Endothelial cell (in vitro differentiated cells): ENCODE results near the gene ADAM22. TPM values are rescaled to one million over a fixed set of nuclear protein-coding genes. Genes with fewer than 3 reads are reported as not detected.
"Not testable (repeated sequence)": the region's sequence is repeated elsewhere in the genome, so short reads cannot be mapped to it uniquely, and the experiment has no call there.

Experiments used
- DNase-seq: peaks from one replicate; pipeline ENCODE4 v3.0.0; 2021; ENCODE audit warnings: low spot score
- H3K27ac Mint-ChIP-seq: one replicate; pipeline ENCODE4 v1.8.0; 2021; ENCODE audit warnings: mixed read lengths, inconsistent platforms; ENCODE audit not compliant: unreplicated experiment
- H3K27me3 Mint-ChIP-seq: one replicate; pipeline ENCODE4 v1.8.0; 2021; ENCODE audit warnings: mild to moderate bottlenecking, moderate library complexity, mixed read lengths, inconsistent platforms; ENCODE audit not compliant: unreplicated experiment
- H3K36me3 Mint-ChIP-seq: one replicate; pipeline ENCODE4 v1.8.0; 2021; ENCODE audit warnings: mild to moderate bottlenecking, low read depth, mixed read lengths, inconsistent platforms; ENCODE audit not compliant: unreplicated experiment
- H3K4me1 Mint-ChIP-seq: one replicate; pipeline ENCODE4 v1.8.0; 2021; ENCODE audit warnings: mild to moderate bottlenecking, mixed read lengths, inconsistent platforms; ENCODE audit not compliant: unreplicated experiment
- H3K4me3 Mint-ChIP-seq: one replicate; pipeline ENCODE4 v1.8.0; 2021; ENCODE audit warnings: mild to moderate bottlenecking, mixed read lengths, inconsistent platforms; ENCODE audit not compliant: unreplicated experiment
- H3K9me3 Mint-ChIP-seq: one replicate; pipeline ENCODE4 v1.8.0; 2021; ENCODE audit warnings: mixed read lengths, inconsistent platforms; ENCODE audit not compliant: unreplicated experiment
- total RNA-seq: library from RNA; stranded (reverse); fragmentation: NEBNext Ultra II Directional; extraction: Animal tissue kit (Norgen Biotek cat#: 25700); gene quantifications from one replicate; pipeline ENCODE4 v1.2.1, GENCODE V29; 2021; ENCODE audit not compliant: unreplicated experiment
- TF ChIP-seq, protein P1 (sequence below): fragments of 200-600 bp; sonication (generic); IDR thresholded peaks from one replicate; pipeline ENCODE4 v1.5.0; 2021; ENCODE audit warnings: antibody characterized with exemption; ENCODE audit not compliant: unreplicated experiment

ADAM22 gene
- total RNA-seq, 1 donor from 2014 or later: 14.6 TPM

DNA sequence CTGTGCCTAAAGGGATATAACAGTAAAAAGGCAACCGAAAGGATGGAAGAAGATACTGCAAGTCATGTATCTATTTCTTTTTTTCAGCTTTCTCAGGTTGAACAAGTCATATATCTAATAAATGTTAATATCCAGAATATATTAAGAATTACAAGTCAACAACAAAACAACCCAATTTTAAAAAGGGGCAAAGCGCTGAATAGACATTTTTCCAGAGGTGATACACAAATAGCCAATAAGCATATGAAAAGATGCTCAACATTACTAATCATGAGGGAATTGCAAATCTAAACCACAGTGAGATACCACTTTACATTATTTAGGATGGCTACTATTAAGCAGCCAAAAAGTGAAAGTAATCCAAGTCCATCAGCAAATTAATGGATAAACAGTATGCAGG is 34.8 kb upstream of the ADAM22 start:
- no peak overlapping the region for H3K27ac Mint-ChIP-seq
- H3K4me3 Mint-ChIP-seq: no peak overlapping the region
- H3K4me1 Mint-ChIP-seq: no peaks in the 10 kb centered on the region
- DNase-seq: no peak
- no peaks in the 10 kb centered on the region for H3K9me3 Mint-ChIP-seq
- H3K27me3 Mint-ChIP-seq: peaks cover 3% of the 10 kb centered on the region
- TF ChIP-seq, protein P1, sequence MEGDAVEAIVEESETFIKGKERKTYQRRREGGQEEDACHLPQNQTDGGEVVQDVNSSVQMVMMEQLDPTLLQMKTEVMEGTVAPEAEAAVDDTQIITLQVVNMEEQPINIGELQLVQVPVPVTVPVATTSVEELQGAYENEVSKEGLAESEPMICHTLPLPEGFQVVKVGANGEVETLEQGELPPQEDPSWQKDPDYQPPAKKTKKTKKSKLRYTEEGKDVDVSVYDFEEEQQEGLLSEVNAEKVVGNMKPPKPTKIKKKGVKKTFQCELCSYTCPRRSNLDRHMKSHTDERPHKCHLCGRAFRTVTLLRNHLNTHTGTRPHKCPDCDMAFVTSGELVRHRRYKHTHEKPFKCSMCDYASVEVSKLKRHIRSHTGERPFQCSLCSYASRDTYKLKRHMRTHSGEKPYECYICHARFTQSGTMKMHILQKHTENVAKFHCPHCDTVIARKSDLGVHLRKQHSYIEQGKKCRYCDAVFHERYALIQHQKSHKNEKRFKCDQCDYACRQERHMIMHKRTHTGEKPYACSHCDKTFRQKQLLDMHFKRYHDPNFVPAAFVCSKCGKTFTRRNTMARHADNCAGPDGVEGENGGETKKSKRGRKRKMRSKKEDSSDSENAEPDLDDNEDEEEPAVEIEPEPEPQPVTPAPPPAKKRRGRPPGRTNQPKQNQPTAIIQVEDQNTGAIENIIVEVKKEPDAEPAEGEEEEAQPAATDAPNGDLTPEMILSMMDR: no peak
- H3K36me3 Mint-ChIP-seq: no peaks in the 10 kb centered on the region

DNA sequence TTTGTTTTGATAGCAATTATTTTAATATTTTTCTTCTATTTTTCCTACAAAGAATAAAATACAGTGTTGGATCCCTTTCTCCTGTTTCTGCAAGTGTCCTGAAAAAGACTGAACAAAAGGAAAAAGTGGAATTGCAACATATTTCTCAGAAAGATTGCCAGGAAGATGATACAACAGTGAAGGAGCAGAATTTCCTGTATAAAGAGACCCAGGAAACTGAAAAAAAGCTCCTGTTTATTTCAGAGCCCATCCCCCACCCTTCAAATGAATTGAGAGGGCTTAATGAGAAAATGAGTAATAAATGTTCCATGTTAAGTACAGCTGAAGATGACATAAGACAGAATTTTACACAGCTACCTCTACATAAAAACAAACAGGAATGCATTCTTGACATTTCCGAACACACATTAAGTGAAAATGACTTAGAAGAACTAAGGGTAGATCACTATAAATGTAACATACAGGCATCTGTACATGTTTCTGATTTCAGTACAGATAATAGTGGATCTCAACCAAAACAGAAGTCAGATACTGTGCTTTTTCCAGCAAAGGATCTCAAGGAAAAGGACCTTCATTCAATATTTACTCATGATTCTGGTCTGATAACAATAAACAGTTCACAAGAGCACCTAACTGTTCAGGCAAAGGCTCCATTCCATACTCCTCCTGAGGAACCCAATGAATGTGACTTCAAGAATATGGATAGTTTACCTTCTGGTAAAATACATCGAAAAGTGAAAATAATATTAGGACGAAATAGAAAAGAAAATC is 26.7 kb upstream of the ADAM22 start:
- not testable (repeated sequence) for H3K27me3 Mint-ChIP-seq, H3K36me3 Mint-ChIP-seq, H3K9me3 Mint-ChIP-seq, H3K4me3 Mint-ChIP-seq, DNase-seq, H3K4me1 Mint-ChIP-seq
- H3K27ac Mint-ChIP-seq: peak overlapping the region; percentile 32

DNA sequence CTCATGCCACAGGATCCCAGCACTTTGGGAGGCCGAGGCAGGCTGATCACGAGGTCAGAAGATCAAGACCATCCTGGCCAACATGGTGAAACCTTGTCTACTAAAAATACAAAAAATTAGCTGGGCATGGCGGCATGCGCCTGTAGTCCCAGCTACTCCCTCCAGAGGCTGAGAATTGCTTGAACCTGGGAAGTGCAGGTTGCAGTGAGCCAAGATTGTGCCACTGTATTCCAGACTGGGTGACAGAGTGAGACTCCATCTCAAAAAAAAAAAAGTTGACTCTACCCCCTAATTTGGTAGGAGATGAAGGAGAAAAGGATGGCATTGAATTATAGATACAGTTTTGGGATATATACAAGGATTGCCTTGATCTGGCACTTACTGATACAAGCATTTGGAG is 25.2 kb upstream of the ADAM22 start:
- not testable (repeated sequence) for DNase-seq, H3K27me3 Mint-ChIP-seq

DNA sequence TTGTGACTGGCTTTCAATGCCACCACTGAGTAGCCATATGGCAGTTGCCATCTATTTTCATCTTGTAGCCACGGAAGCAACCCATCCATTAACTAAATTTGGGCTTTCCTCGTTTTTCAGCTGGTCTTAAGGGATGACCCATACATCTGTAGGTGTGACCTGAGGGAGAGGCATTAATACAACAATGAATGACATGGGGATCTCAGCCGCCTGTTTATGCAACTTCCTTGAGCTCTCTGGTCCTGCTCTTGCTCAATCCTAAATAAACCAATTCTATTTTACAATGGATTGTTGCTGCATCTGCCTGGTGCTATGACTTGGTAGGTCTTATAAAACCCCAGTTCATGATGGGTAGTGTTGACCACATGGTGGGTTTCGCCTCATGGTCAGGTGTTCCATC is 21.9 kb upstream of the ADAM22 start:
- Mint-ChIP-seq H3K27me3 (no peaks in the 10 kb centered on the region), H3K4me3 (no peak overlapping the region), H3K4me1 (peaks cover 3% of the 10 kb centered on the region), H3K9me3 (no peaks in the 10 kb centered on the region), H3K27ac (no peak overlapping the region), H3K36me3 (no peaks in the 10 kb centered on the region)
- DNase-seq: no peak
- TF ChIP-seq, protein P1: no peak

More for the DNA sequence above, 25.2 kb upstream of the ADAM22 start:
- not testable (repeated sequence) for H3K36me3 Mint-ChIP-seq, H3K27ac Mint-ChIP-seq, H3K9me3 Mint-ChIP-seq, H3K4me3 Mint-ChIP-seq, H3K4me1 Mint-ChIP-seq

- no peak for DNase-seq
- Mint-ChIP-seq H3K36me3 (no peaks in the 10 kb centered on the region), H3K9me3 (no peaks in the 10 kb centered on the region), H3K4me3 (no peak overlapping the region), H3K27ac (no peak overlapping the region), H3K27me3 (no peaks in the 10 kb centered on the region), H3K4me1 (no peaks in the 10 kb centered on the region)
- TF ChIP-seq, protein P1: no peak
Observed at GRCh38 chr7:87918740-87919139, 15.3 kb upstream of the ADAM22 start.

- Mint-ChIP-seq H3K27me3 (no peaks in the 10 kb centered on the region), H3K4me3 (no peak overlapping the region), H3K4me1 (no peaks in the 10 kb centered on the region), H3K9me3 (no peaks in the 10 kb centered on the region), H3K27ac (no peak overlapping the region), H3K36me3 (no peaks in the 10 kb centered on the region)
- TF ChIP-seq, protein P1: no peak
- no peak for DNase-seq
Observed at GRCh38 chr7:87919875-87920274, 14.2 kb upstream of the ADAM22 start.
